GM21723 (cell line): Measurements from ENCODE around the gene FAM216A.

ENCODE experiments used
- ATAC-seq: cut with Tn5 transposase; IDR thresholded peaks from one replicate; pipeline ENCODE4 v1.9.1; 2021; ENCODE audit warnings: mild to moderate bottlenecking, moderate library complexity; ENCODE audit not compliant: unreplicated experiment

The FAM216A gene

GRCh38 chr12:110537605-110538409 lies 69.2 kb downstream of the FAM216A start:
- no peak for ATAC-seq

DNA sequence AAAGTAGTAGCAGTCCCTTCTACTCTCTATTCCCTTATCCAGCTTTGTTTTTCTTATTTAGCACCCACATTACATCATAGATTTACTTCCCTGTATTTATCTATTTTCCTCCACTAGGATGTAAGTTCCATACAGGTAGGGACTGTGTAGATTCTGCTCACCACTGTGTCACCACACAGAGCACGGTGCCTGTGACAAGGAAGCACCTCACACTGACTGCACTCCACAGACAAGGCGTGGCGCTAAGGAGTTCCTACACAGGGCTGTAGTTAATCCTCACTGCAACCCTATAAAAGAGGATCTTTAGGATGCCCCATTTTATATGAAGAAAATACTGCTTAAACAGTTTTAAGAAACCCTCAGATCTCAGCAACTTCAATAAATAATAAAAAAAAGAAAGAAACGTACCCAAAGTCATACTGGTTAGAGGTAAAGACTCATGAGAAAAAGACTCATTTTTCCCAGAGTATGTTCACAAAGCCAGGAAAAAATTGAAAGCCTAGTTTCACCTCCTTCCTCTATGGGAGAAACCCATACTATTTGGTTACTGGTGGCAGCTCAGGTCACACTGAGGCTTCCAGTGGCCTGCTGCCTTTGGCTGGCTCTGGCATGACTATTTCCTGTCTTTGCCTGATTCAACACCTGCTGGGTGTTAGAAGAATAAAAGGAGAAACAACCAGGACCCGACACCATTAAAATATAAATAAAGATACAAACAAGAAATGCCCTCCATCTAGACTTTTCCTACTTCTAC lies 70.4 kb downstream of the FAM216A start:
- no peak for ATAC-seq
